Stimulated activated CD4-positive, alpha-beta T cell treated with anti-CD3 and anti-CD28 coated beads, TNF-alpha, amount 100 ng/mL, for 1 hour (primary cell): Measurements from ENCODE around the gene ZNF19.

Experiments
- DNase-seq, 3 donors: peaks; one replicate each; pipeline ENCODE4 v3.0.0-alpha.2; 2020; ENCODE audit warnings: low read depth in 3 of 3, low spot score in 1 of 3

Gene ZNF19

GRCh38 chr16:71491054-71491453 is 1.9 kb upstream of the ZNF19 start:
- no peak for DNase-seq

- no peak for DNase-seq
Measured at GRCh38 chr16:71490361-71490760, 1.2 kb upstream of the ZNF19 start.

GRCh38 chr16:71484006-71484893 is 4.9 kb downstream of the ZNF19 start:
- DNase-seq = peak; percentile 43 to 49 (median 47)

- DNase-seq = no peak
Measured at GRCh38 chr16:71482569-71482968, 6.6 kb downstream of the ZNF19 start.

- no peak for DNase-seq
Measured at GRCh38 chr16:71480956-71481355, 8.2 kb downstream of the ZNF19 start.

- no peak for DNase-seq
Measured at GRCh38 chr16:71479420-71479819, 9.7 kb downstream of the ZNF19 start.

GRCh38 chr16:71476457-71477124 is 12.5 kb downstream of the ZNF19 start:
- no peak for DNase-seq

- no peak for DNase-seq
Measured at GRCh38 chr16:71474864-71475263, 14.3 kb downstream of the ZNF19 start.

GRCh38 chr16:71473891-71474290 is 15.2 kb downstream of the ZNF19 start:
- no peak for DNase-seq

- DNase-seq = no peak
Measured at GRCh38 chr16:71472931-71473330, 16.2 kb downstream of the ZNF19 start.

GRCh38 chr16:71472051-71472450 is 17.1 kb downstream of the ZNF19 start:
- no peak for DNase-seq

GRCh38 chr16:71467810-71468209 is 21.3 kb downstream of the ZNF19 start:
- peak in 1 of 3 donors; percentile 17 for DNase-seq

- DNase-seq = no peak
Measured at GRCh38 chr16:71464231-71464630, 24.9 kb downstream of the ZNF19 start.

- DNase-seq = peak; percentile 21 to 71 (median 54)
Measured at GRCh38 chr16:71461686-71462648, 27.2 kb downstream of the ZNF19 start, which contains the start of gene ZNF23. Gene ZNF23 (minus strand): TSS chr16:71462247. CDS start chr16:71456796, 5,451 bp downstream.

- no peak for DNase-seq
Measured at GRCh38 chr16:71460941-71461340, 28.2 kb downstream of the ZNF19 start.

- DNase-seq = no peak
Measured at GRCh38 chr16:71460236-71460635, 28.9 kb downstream of the ZNF19 start.

- no peak for DNase-seq
Measured at GRCh38 chr16:71459510-71459909, 29.6 kb downstream of the ZNF19 start.

GRCh38 chr16:71456801-71457200 is 32.3 kb downstream of the ZNF19 start:
- DNase-seq = no peak

- DNase-seq = no peak
Measured at GRCh38 chr16:71453036-71453435, 36.1 kb downstream of the ZNF19 start.

GRCh38 chr16:71449020-71449419 is 40.1 kb downstream of the ZNF19 start:
- no peak for DNase-seq

GRCh38 chr16:71448274-71448866 is 40.8 kb downstream of the ZNF19 start:
- DNase-seq = no peak
